PFSK-1 (cell line): ENCODE data around the gene NRXN3. TPM values are rescaled to one million over a fixed set of nuclear protein-coding genes. Genes with fewer than 3 reads are reported as not detected.

Source experiments
- FOXP2 ChIP-seq: optimal IDR thresholded peaks from 2 replicates; pipeline ENCODE3; 2011; ENCODE audit warnings: borderline replicate concordance, control low read depth, inconsistent platforms; ENCODE audit not compliant: insufficient read depth; ENCODE audit errors: extremely low read length, extremely low read depth
- POLR2AphosphoS5 ChIP-seq: IDR thresholded peaks from 2 replicates; pipeline ENCODE4 v1.6.1; 2012; ENCODE audit warnings: low read depth, mild to moderate bottlenecking, control low read depth, low read length, moderate library complexity
- SIN3A ChIP-seq: IDR thresholded peaks from 2 replicates; pipeline ENCODE4 v1.6.1; 2012; ENCODE audit warnings: mild to moderate bottlenecking, low read length, moderate library complexity, borderline replicate concordance; ENCODE audit not compliant: insufficient read depth
- TAF1 ChIP-seq: IDR thresholded peaks from 2 replicates; pipeline ENCODE4 v1.6.1; 2012; ENCODE audit warnings: low read length, control low read depth, borderline replicate concordance; ENCODE audit not compliant: insufficient read depth
- polyA plus RNA-seq: library from polyadenylated mRNA; unstranded; fragments of >200 nt; gene quantifications from one replicate; pipeline ENCODE4 v1.2.1, GENCODE V29; 2012; ENCODE audit warnings: low read depth, missing spikeins; ENCODE audit not compliant: insufficient read length
- TF ChIP-seq, protein P1 (sequence below), 2 experiments: IDR thresholded peaks; 2 replicates each; pipeline versions ENCODE4 v1.6.1 to v1.8.0; 2011 to 2012; ENCODE audit warnings: low read depth in 2 of 2, low read length in 2 of 2, control low read depth in 1 of 2, inconsistent platforms in 1 of 2, mild to moderate bottlenecking in 1 of 2, moderate library complexity in 1 of 2; ENCODE audit not compliant: insufficient read depth in 1 of 2

Gene NRXN3
- polyA plus RNA-seq, result not detected

DNA sequence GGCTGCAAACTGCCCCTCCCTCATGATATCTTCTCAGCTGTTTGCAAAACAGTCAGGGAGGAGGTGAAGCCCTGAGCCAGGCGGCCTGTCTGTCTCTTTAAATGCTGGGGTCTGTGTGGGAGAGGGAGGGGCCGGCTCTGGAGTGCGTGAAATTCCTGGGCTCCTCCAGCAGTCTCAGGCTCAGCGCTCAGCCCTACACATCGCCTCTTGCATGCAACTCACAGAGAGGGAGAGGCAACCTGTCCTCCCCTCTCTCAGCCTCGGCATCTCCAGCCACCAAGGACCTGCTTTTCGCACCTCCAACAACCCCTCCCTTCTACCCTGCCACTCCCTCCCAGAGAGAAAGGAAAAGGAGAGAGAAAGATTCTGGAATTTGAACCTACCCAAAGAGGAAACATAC is at the start of gene NRXN3:
Gene NRXN3, plus strand, starts transcription at position 171 of the 400 bp plus-strand sequence. CDS start 72,721 bp downstream, outside the sequence.
- no peak for TF ChIP-seq POLR2AphosphoS5
- no peak for TF ChIP-seq TAF1
- TF ChIP-seq, protein P1, sequence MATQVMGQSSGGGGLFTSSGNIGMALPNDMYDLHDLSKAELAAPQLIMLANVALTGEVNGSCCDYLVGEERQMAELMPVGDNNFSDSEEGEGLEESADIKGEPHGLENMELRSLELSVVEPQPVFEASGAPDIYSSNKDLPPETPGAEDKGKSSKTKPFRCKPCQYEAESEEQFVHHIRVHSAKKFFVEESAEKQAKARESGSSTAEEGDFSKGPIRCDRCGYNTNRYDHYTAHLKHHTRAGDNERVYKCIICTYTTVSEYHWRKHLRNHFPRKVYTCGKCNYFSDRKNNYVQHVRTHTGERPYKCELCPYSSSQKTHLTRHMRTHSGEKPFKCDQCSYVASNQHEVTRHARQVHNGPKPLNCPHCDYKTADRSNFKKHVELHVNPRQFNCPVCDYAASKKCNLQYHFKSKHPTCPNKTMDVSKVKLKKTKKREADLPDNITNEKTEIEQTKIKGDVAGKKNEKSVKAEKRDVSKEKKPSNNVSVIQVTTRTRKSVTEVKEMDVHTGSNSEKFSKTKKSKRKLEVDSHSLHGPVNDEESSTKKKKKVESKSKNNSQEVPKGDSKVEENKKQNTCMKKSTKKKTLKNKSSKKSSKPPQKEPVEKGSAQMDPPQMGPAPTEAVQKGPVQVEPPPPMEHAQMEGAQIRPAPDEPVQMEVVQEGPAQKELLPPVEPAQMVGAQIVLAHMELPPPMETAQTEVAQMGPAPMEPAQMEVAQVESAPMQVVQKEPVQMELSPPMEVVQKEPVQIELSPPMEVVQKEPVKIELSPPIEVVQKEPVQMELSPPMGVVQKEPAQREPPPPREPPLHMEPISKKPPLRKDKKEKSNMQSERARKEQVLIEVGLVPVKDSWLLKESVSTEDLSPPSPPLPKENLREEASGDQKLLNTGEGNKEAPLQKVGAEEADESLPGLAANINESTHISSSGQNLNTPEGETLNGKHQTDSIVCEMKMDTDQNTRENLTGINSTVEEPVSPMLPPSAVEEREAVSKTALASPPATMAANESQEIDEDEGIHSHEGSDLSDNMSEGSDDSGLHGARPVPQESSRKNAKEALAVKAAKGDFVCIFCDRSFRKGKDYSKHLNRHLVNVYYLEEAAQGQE (IDR thresholded peaks at IDR 0.05; ENCODE audit: insufficient read depth in 1 of 2, low read depth in 2 of 2, low read length in 2 of 2), result no peak
- no peak for TF ChIP-seq FOXP2
- no peak for TF ChIP-seq SIN3A

DNA sequence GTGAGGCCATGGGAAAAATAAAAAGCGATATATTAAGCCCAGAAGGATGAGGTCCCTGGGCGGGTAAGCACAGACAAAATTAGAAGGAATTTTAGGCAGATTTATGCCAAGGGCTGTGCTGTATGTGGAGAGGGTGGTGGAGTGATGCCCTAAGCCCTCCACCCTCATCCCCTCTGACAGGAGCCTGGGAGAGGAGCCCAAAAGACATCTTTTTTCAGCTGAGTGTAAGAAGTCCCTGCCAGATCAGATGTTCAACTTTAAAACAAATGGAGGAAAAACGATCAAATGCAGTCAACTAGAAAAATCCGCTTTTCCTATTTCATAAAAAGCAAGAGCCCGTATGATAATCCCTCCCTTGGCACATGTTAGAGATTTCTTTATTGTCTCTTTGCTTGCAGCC is 47.7 kb upstream of the NRXN3 start:
- TF ChIP-seq TAF1 (no peak), FOXP2 (no peak), POLR2AphosphoS5 (no peak), SIN3A (no peak)
- TF ChIP-seq, protein P1 (IDR thresholded peaks at IDR 0.05; ENCODE audit: insufficient read depth in 1 of 2, low read depth in 2 of 2, low read length in 2 of 2), result no peak

DNA sequence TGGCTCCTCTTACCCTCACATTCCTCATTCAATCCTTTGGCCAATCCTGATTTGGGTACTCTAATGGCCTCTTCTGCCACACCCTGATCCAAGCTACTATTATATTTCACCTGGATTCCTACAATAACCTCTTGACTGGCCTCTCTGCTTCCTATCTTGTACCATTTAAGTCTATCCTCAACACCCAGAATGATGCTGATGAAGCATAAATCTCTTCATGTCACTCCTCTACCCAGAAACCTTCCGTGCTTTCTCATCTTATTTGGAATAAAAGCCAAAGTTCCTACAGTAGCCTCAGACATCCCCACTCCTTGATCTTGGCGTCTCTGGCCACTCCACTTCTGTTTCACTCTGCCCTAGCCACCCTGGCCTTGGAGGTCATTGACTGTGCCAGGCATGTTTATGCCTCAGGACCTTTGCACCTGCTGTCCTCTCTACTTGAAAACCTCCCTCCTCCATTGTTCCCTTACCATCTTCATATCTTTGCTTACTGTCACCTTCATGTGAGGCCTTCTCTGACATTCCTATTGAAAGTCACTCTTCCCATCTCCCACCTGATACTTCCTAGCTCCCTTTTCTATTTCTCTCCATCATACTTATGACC is 46.4 kb upstream of the NRXN3 start:
- TF ChIP-seq, protein P1 (IDR thresholded peaks at IDR 0.05; ENCODE audit: insufficient read depth in 1 of 2, low read depth in 2 of 2, low read length in 2 of 2), result no peak
- TF ChIP-seq FOXP2, result no peak
- TF ChIP-seq SIN3A, result no peak
- no peak for TF ChIP-seq POLR2AphosphoS5
- TF ChIP-seq TAF1, result no peak

DNA sequence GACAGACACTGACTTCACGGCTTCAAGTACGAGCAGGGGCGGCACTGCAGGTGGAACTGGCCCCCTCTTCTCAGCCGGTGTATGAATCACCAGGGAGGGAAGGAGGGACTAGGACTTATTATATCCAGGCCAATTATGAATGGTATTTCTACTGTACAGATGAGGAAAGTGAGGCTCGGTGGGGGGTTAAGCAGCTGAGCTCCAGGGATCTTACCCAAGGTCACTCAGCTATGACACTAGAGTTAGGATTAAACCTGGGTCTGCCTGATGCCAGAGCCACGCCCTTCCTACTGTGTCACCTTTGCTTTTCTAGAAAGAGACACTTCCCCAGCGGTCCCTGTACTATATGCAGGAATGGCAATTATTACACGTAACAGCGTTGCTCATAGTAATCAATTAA is 42.2 kb upstream of the NRXN3 start:
- no peak for TF ChIP-seq SIN3A
- no peak for TF ChIP-seq FOXP2
- TF ChIP-seq TAF1, result no peak
- TF ChIP-seq, protein P1 (IDR thresholded peaks at IDR 0.05; ENCODE audit: insufficient read depth in 1 of 2, low read depth in 2 of 2, low read length in 2 of 2), result no peak
- no peak for TF ChIP-seq POLR2AphosphoS5
